Glomerular visceral epithelial cell (primary cell): ENCODE measurements around the gene NXN.
A peak's percentile ranks its signal among the peaks of the same experiment; 100 is the strongest.
"Not testable (repeated sequence)": the region's sequence is repeated elsewhere in the genome, so short reads cannot be mapped to it uniquely, and the experiment has no call there.

Experiments
- DNase-seq: peaks from one replicate; pipeline ENCODE4 v3.0.0-alpha.2; 2016; ENCODE audit errors: extremely low spot score

The NXN gene

GRCh38 chr17:830381-830780 is 149.2 kb downstream of the NXN start:
- no peak for DNase-seq

GRCh38 chr17:829614-830013 is 150.0 kb downstream of the NXN start:
- DNase-seq: not testable (repeated sequence)

GRCh38 chr17:828761-829160 is 150.8 kb downstream of the NXN start:
- DNase-seq: peak; percentile 49

- DNase-seq: no peak
Observed at GRCh38 chr17:826778-827177, 152.8 kb downstream of the NXN start.

DNA sequence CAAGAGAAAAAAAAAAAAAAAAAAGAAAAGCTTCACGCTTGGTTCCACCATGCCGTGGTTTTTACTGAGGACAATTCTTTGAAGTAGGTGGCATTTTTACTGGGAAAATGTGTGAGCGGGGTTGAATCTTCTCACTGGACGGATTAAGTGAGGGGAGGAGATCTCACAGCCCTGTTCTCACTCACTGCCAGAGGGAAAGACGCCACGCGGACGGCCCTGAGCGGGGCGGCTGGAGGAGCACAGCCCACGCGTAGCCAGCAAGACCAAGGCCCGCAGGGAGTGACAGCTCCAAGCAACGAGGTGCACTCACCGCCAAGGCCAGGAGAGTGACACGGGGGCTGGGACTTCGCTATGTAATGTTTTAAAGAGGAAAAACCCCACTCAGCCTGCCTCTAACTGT is 154.4 kb downstream of the NXN start:
- no peak for DNase-seq

DNA sequence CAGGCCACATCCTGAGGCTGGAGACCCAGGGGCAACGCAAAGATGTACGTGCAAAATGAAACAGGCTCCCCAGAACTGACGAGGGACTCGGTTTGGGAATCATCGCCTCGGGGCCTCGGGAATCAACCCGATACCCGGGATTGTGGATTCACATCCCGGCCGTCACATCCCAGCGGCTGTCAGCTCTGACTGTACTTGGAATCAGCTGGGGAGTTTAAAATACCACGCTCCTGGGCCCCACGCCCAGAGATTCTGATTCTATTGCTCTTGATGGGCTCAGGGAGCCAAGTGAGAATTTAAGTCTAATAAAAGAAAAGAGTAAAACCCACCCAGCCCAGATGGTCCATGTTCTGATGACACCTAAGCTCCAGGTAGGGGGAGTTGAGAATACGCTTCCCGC is 155.2 kb downstream of the NXN start:
- no peak for DNase-seq

DNA sequence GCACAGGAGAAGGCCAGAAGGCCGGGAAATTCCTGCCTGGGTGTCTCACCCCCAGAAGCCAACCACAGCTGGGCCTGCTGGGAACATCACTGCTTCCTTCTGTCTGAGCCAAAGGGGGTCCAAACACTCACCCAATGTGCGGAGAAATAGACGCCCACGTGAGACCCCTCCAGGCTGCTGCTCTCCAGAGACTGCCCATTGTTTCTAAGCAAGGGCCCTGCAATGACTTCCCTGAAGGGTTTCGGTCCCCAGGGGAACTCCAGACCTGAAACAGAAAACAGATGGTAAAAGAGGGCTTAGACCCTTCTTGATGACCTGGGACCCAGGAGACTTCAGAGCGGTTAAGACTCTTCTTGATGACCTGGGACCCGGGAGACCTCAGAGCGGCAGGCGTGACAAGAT is 156.1 kb downstream of the NXN start:
- no peak for DNase-seq

GRCh38 chr17:819251-819650 is 160.3 kb downstream of the NXN start:
- DNase-seq: no peak

- no peak for DNase-seq
Observed at GRCh38 chr17:814371-814770, 165.2 kb downstream of the NXN start.

DNA sequence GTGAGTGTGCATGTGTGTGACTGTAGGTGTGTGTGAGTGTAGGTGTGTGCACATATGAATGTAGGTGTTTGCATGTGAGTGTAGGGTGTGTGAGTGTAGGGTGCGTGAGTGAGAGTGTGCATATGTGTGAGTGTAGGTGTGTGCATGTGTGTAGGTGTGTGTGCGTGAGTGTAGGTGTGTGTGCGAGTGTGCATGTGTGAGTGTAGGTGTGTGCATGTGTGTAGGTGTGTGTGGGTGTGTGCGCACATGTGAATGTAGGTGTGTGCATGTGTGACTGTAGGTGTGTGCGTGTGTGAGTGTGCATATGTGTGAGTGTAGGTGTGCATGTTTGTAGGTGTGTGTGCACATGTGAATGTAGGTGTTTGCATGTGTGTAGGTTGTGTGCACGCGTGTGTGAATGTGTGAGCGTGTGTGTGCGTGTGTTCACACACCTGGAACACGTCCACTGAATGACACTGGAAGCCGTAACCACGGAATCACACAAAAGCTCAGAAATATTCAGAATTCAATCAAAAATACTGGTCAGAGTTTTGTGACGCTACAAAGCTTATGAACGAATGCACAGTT is 166.9 kb downstream of the NXN start:
- DNase-seq: no peak

DNA sequence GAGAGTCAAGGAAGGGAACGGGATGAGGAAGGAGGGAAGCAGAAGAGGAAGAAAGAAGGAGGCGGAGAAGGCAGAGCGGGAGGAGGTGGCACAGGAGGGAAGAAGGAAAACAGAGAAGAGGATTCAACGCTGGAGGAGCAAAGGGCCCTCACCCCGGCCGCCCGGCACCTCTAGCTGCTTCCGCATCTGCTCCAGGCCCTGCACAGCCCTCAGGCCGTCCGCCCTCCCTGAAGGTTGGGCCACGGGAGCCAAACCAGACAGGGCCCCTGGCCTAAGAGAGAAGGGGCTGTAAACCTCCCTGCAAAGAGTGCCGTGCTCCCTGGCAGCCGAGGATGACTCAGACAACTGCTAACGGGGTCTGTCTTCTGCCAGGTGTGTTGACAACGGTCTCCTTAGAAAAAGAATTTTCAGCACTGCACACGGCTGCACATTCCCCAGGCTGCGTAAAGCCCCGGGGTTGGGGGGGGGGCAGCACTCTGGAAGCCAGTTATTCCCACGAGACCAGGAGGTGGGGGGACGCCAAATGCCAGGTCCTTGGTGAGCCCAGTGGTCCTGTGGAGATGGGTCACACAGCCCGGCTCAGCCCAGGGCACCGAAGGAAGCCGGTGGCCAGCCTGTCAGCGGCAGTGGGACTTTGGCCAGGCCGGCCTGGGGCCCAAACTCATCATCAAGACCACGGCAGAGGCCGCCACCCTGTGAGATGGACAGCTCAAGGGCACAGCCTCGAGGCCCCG is 168.4 kb downstream of the NXN start:
- no peak for DNase-seq

GRCh38 chr17:807523-808294 is 171.9 kb downstream of the NXN start:
- no peak for DNase-seq

DNA sequence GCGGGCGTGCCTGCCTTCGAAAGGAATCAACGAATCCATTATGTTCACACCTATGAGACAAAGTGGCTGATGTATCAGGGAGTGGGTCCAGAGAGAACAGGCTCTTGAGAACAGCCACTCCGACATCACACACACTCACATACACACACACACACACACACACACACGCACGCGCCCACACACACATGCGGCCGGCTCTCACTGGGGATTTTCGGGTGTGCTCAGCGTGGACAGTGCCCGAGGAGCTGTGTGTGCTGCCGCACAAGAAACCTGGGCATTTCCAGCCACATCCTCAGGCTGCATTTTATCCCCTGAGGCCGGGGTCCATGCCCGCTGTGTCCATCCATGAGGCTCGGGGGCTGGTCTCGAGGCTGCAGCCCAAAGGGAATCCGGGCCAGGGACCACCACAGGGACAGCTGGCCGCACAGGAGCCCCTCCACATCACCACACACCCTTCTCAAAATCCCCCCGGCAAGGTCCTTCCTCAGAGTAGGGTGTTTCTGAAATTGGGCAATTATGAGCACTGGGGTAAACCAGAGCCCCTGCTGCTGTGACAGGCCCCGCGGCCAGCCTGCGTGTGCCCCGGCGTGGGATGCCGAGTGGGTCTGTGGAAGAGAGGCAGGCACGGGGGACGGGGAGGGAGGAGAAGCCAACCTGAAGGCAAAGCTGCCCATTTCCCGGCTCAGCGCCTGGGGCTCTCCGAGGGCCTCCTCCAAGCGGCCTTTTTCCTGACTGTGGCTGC is 172.6 kb downstream of the NXN start:
- no peak for DNase-seq

DNA sequence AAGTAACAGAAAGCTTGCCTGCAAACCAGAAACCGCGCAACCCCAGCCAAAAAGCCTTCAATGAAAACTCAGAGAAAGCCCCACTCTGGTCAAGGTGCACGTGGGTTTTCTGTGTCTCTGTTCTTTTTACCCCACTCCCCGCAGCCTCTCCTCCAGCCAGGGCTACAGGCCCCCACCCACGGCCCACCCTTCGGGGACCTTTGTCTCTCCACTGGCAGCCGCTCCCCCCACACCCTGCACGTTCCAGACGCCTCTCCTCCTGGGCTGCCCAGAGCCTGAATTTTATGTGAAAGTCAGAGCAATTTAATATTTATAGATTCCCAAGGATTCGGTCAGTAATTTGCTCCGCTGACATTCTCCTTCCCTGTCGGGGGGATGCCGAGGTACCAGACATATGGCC is 173.2 kb downstream of the NXN start:
- no peak for DNase-seq

DNA sequence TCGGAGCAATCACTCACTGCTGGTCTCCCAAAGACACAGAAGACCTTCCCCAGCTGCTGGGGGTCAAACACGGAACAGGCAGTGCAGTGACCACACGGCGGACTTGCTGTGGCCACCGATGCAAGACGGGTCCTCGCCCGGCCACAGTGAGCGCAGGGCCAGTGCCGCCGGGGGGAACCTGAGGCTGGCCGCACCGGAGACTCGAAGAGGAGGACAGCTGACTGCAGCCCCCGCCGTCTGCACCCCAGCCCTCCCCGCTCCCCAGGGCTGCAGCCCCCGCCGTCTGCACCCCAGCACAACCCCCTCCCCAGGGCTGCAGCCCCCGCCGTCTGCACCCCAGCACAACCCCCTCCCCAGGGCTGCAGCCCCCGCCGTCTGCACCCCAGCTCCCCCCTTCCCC is 173.7 kb downstream of the NXN start:
- not testable (repeated sequence) for DNase-seq

- no peak for DNase-seq
Observed at GRCh38 chr17:804541-805435, 174.8 kb downstream of the NXN start.

GRCh38 chr17:802901-803881 is 176.4 kb downstream of the NXN start:
- no peak for DNase-seq

DNA sequence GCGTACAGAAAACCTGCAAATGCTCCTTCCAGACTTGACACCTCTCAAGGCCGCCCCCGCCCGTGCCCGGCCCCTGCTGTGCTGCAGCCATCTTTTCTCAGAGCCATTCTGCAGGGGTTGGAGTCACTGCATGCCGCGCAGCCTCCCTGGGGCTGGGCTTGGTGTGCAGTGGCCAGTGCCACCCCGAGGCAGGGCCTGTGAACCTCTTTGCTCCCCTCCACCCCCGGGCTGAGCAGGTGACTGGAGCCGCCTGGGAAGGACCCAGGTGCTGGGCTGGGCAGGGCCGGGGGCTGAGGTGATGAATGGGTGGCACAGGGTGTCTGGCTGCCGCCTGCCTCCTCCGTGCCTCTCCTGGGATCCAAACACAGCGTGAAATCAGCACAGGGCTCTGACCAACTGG is 177.1 kb downstream of the NXN start:
- DNase-seq: no peak

GRCh38 chr17:801660-802059 is 177.9 kb downstream of the NXN start:
- DNase-seq: peak; percentile 75
